Panc1 (cell line): ENCODE measurements around the gene GOLGA8J. TPM values are rescaled to one million over a fixed set of nuclear protein-coding genes. Genes with fewer than 3 reads are reported as not detected.

ENCODE experiments used
- ATAC-seq: fragments of 200-7000 bp; cut with Tn5 transposase; 2 replicates; pipeline ENCODE4 v1.9.1; 2020; ENCODE audit warnings: mild to moderate bottlenecking, moderate library complexity
- BruUV-seq: library from RNA; stranded (reverse); fragments of 400-500 nt; replicated peaks from 2 replicates; lab custom pipeline; 2021; lab: Mats Ljungman, UMichigan
- CTCF ChIA-PET: fragments of 300-600 bp; sonication (Branson Sonifier 250); formaldehyde crosslinking; loops from one replicate; lab custom pipeline; 2022; ENCODE audit warnings: antibody characterized with exemption; lab: Charles Lee
- POLR2A ChIA-PET: fragments of 300-600 bp; sonication (Branson Sonifier 250); formaldehyde crosslinking; loops from one replicate; lab custom pipeline; 2022; ENCODE audit warnings: antibody characterized with exemption; lab: Charles Lee
- DNase-seq: peaks from one replicate; pipeline ENCODE4 v3.0.0-alpha.2; 2010; ENCODE audit warnings: low read depth, low spot score
- H3K27ac ChIP-seq: 2 replicates; pipeline ENCODE4 v1.5.1; 2011; ENCODE audit warnings: mild to moderate bottlenecking, low read length, inconsistent platforms
- H3K27me3 ChIP-seq: fragments of 200-500 bp; sonication (Bioruptor generic); 2 replicates; pipeline ENCODE4 v1.6.0; 2014; ENCODE audit warnings: low read length, inconsistent platforms; ENCODE audit not compliant: control insufficient read depth, insufficient read depth
- H3K36me3 ChIP-seq: fragments of 200-500 bp; sonication (Bioruptor generic); 2 replicates; pipeline ENCODE4 v1.5.1; 2014; ENCODE audit warnings: inconsistent platforms, mild to moderate bottlenecking, low read length, moderate library complexity; ENCODE audit not compliant: control insufficient read depth, insufficient read depth
- H3K4me1 ChIP-seq: 2 replicates; pipeline ENCODE4 v1.5.1; 2011; ENCODE audit warnings: inconsistent platforms, mild to moderate bottlenecking, low read length, moderate library complexity; ENCODE audit not compliant: control insufficient read depth, insufficient read depth
- H3K4me3 ChIP-seq, 2 experiments: 2 replicates each; pipeline ENCODE4 v1.5.1; 2011 to 2012; ENCODE audit warnings: low read depth in 2 of 2, low read length in 2 of 2, mild to moderate bottlenecking in 2 of 2, inconsistent platforms in 1 of 2, moderate library complexity in 1 of 2
- H3K9me3 ChIP-seq: fragments of 200-500 bp; sonication (Bioruptor generic); 2 replicates; pipeline ENCODE4 v1.5.1; 2014; ENCODE audit warnings: low read depth, mild to moderate bottlenecking, inconsistent platforms, low read length, moderate library complexity; ENCODE audit not compliant: control insufficient read depth, insufficient read depth
- CTCF ChIP-seq: fragments of 450-650 bp; IDR thresholded peaks from 2 replicates; pipeline ENCODE4 v1.5.1; 2017; ENCODE audit warnings: mild to moderate bottlenecking
- POLR2AphosphoS5 ChIP-seq: IDR thresholded peaks from 2 replicates; pipeline ENCODE4 v1.6.1; 2012; ENCODE audit warnings: mild to moderate bottlenecking, low read depth, low read length, moderate library complexity
- REST ChIP-seq, 2 experiments: IDR thresholded peaks; 2 replicates each; pipeline ENCODE4 v1.6.1; 2011 to 2012; ENCODE audit warnings: low read depth in 2 of 2, control low read depth in 1 of 2, low read length in 1 of 2, mild to moderate bottlenecking in 1 of 2, moderate library complexity in 1 of 2; ENCODE audit not compliant: insufficient read depth in 1 of 2
- SIN3A ChIP-seq: IDR thresholded peaks from 2 replicates; pipeline ENCODE4 v1.6.1; 2012; ENCODE audit warnings: low read depth, mild to moderate bottlenecking, low read length, moderate library complexity, borderline replicate concordance; ENCODE audit not compliant: insufficient read depth
- TCF7L2 ChIP-seq: IDR thresholded peaks from 2 replicates; pipeline ENCODE4 v1.6.1; 2011; ENCODE audit warnings: mild to moderate bottlenecking, low read depth, low read length, inconsistent platforms
- in situ Hi-C: cut with HindIII; loops from 2 replicates; pipeline ENCODE4 v1.10.0; 2016; ENCODE audit warnings: low sequenced_read_pairs, low pct_unique_long_range_greater_than_20kb
- intact Hi-C: fragments of 100-400 bp; cut with micrococcal nuclease; formaldehyde crosslinking; loops from one replicate; pipeline ENCODE4 v1.10.0; 2022; ENCODE audit not compliant: unreplicated experiment
- total RNA-seq: library from RNA; stranded (reverse); gene quantifications from one replicate; pipeline ENCODE4 v1.2.1, GENCODE V29; 2021; ENCODE audit not compliant: unreplicated experiment

Gene GOLGA8J
- total RNA-seq, 1 experiment from 2014 or later, result 0.44 TPM

- Histone ChIP-seq H3K4me1 (no peaks in the 10 kb centered on the region), H3K27ac (no peak overlapping the region), H3K27me3 (no peaks in the 10 kb centered on the region), H3K36me3 (no peaks in the 10 kb centered on the region), H3K4me3 (no peak overlapping the region), H3K9me3 (no peaks in the 10 kb centered on the region)
- intact Hi-C loops (no loop called here), in situ Hi-C loops (no loop called here)
- ChIA-PET POLR2A (no interaction called here), CTCF (no interaction called here)
- DNase-seq (no peak), ATAC-seq (no peak)
- BruUV-seq, result no TSS peak
- TF ChIP-seq POLR2AphosphoS5 (no peak), SIN3A (no peak), REST (IDR thresholded peaks at IDR 0.05; ENCODE audit: insufficient read depth in 1 of 2, low read depth in 2 of 2, low read length in 1 of 2) (no peak), CTCF (no peak), TCF7L2 (no peak)
These were observed 18.8 kb upstream of the GOLGA8J start for GRCh38 chr15:30063835-30064546.

- no peak for DNase-seq
- in situ Hi-C loops (no loop called here), intact Hi-C loops (no loop called here)
- no peak overlapping the region for H3K27ac ChIP-seq
- POLR2A ChIA-PET, result no interaction called here
- no TSS peak for BruUV-seq
- H3K36me3 ChIP-seq, result no peaks in the 10 kb centered on the region
- H3K9me3 ChIP-seq, result no peaks in the 10 kb centered on the region
- H3K4me3 ChIP-seq, result no peak overlapping the region
- no peak for ATAC-seq
- no peaks in the 10 kb centered on the region for H3K4me1 ChIP-seq
- CTCF ChIA-PET, result no interaction called here
- TF ChIP-seq TCF7L2 (no peak), SIN3A (no peak)
- no peaks in the 10 kb centered on the region for H3K27me3 ChIP-seq
These were observed 17.5 kb upstream of the GOLGA8J start for GRCh38 chr15:30065025-30065801.
